Renal pelvis (tissue), 4 donors: ENCODE data around the gene COL27A1. TPM values are rescaled to one million over a fixed set of nuclear protein-coding genes. Genes with fewer than 3 reads are reported as not detected.
"Not testable (repeated sequence)": the region's sequence is repeated elsewhere in the genome, so short reads cannot be mapped to it uniquely, and the experiment has no call there.

Experiments
- DNase-seq: peaks from one replicate; pipeline ENCODE4 v3.0.0-alpha.2; 2013
- polyA plus RNA-seq, 3 donors: library from polyadenylated mRNA; unstranded; fragments of 120-200 nt; gene quantifications; one replicate each; pipeline ENCODE4 v1.2.1, GENCODE V29; 2013; ENCODE audit not compliant: insufficient read length in 3 of 3

COL27A1 gene
- polyA plus RNA-seq, 3 donors: 31.8 to 51.5 (median 43.2) TPM

DNA sequence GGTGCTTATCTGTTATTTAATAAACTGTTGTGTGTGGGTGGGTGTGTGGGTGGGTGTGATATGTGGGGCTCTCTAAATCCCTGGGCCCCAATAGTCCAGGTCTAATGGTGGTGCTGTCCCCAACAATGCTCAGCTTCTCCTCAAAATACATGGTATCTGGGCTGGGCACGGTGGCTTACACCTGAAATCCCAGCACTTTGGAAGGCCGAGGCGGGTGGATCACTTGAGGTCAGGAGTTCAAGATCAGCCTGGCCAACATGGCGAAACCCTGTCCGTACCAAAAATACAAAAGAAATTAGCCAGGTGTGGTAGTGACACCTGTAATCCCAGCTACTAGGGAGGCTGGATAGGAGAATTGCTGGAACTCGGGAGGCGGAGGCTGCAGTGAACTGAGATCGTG, 163.1 kb downstream of the COL27A1 start:
- no peak for DNase-seq

DNA sequence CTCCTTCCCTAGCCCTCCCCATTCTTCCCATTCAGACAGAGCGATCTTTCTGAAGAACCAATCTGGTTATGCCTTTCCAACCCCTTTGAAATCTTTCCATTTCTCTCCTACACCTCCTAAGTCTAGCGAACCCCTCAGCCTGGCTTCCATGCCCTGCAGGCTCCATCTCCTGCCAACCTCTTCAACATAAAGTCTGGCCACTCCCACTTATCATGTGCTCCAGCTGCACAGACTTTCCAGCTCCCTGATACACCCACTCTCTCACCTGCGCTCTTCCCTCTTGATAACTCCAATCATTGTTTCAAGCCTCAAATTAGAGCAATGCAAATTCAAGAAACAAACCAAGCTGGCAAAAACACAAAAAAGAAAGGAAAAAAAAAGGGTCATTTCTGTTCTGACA, 163.8 kb downstream of the COL27A1 start:
- DNase-seq: no peak

DNA sequence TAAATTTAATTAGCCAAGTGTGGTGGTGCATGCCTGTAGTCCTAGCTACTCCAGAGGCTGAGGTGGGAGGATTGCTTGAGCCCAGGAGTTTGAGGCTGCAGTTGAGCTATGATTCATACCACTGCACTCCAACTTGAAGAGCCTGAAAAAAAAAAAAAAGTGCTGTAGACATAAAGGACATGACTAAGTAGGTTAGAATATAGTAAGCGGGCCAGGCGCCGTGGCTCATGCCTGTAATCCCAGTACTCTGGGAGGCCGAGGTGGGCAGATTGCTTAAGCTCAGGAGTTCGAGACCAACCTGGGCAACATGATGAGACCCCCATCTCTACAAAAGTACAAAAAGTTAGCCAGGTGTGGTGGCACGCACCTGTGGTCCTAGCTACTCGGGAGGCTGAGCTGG, 165.4 kb downstream of the COL27A1 start:
- not testable (repeated sequence) for DNase-seq

- DNase-seq: no peak
Observed at GRCh38 chr9:114321759-114322158, 166.4 kb downstream of the COL27A1 start.

DNA sequence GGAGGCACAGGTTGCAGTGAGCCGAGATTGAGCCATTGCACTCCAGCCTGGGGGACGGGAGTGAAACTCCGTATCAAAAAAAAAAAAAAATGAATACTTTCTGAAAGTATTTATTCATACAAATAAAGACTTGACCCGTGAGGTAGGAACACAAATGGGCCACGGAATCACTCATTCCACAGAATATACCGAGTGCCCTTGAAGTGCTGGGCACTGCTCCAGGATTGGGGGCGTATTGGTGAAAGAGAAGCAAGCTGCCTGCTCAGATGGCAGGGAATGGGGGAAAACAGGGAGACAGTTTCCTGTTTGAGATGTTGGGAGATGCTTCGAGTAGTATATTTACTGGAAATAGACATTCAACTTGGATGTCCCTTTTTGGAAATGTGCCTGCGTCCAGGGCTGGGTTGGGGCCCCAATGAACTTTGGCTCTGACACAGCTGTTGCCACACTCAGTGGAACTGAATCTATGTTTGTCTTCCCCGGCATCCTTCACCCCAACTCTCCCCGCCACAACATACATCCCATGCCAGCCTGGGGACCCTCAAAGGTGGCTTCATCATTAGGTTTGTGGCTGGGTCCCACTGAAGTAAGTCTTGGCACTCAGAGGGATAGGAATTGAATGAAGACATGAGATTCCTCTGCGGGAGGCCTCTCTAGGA, 167.0 kb downstream of the COL27A1 start:
- DNase-seq: not testable (repeated sequence)

GRCh38 chr9:114322831-114323531, 167.6 kb downstream of the COL27A1 start, which contains the start of gene ORM1:
Gene ORM1 (plus strand): TSS chr9:114323098. CDS start chr9:114323134, 36 bp downstream.
- not testable (repeated sequence) for DNase-seq

DNA sequence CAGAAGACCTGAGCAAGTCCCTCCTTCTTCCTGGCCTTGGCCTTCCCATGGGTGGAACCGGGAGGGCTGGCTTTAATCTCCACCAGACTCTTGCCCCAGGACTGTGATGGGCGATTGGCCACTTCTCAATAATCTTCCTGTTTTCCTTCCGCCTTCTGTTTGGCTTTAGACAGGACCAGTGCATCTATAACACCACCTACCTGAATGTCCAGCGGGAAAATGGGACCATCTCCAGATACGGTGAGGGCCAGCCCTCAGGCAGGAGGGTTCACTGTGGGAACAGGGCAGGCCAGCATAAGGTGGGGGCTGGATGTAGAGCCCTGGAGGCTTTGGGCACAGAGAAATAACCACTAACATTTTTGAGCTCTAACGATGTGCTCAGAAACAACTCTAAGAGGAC, 168.5 kb downstream of the COL27A1 start:
- not testable (repeated sequence) for DNase-seq

DNA sequence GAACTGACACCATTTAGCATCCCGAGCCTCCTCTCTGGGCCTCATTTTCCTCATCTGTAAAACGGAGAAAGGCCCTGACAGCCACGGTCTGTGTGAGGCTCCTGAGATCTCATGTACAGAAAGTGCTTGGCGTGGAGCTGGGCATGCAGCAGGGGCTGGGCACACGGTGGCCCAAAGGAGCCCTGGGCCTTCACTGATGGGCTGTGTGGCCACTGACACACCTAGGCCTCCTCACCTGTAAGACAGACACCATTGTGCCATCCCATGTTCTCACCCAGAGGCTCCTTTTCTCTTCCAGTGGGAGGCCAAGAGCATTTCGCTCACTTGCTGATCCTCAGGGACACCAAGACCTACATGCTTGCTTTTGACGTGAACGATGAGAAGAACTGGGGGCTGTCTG, 169.2 kb downstream of the COL27A1 start:
- DNase-seq: no peak

DNA sequence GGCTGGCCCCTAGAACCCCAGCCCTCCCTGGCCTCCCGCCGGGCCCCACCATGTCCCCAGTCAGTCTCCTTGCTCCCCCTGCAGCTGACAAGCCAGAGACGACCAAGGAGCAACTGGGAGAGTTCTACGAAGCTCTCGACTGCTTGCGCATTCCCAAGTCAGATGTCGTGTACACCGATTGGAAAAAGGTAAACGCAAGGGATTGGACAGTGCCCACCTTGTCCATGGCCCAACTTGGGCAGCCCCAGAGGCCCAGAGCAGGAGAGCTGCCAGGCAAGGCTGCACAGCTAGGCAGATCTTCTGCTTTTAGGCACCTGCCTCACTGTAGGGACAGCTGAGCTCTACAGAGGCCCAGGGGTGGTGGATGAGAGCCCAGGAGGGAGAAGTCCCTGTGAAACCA, 169.6 kb downstream of the COL27A1 start:
- DNase-seq: not testable (repeated sequence)

DNA sequence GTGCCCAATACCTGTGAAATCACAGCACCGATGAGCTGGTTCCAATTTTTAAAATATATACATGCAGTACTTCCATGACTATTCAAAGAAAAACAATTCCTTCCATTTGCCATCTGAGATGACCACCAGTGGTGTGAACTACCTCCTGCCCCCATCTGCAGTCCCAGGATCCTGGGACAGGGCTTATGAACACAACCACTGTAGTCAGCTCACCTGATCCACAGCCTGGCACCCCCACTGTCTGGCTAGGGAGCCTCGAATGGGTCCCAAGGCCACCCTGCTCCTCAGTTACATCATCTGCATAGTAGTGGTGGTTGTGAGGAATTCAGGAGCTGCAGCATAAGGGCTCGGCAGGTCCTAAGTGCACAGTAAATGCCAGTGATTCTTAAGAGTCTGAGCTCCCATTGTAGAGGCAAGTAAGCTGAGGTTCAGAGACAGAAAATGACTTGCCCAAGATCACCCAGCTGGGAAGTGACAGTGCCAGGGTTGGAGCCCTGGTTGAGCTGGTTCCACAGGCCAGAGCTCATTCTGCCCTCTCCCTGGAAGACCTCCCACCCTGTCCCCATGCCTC, 170.4 kb downstream of the COL27A1 start:
- not testable (repeated sequence) for DNase-seq

DNA sequence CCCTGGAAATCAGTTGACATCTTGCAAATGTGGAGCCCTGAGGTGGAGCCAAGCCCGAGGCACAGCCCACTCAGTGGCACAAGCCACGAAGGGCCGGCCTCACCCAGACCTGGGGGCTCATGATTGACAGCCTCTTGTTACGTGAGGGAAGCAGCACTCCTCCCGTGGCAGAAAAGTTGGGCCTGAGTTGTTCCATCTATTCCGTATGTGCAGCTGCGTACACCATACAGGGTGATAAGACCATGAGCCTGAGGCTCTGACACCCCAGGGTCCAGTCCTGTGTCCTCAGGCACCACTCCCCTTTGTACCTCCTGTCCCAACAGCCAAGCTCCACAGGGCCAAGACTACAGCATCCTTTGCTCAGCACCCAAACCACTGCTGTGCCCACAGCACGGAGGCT, 172.4 kb downstream of the COL27A1 start:
- DNase-seq: no peak

GRCh38 chr9:114328357-114328820, 173.1 kb downstream of the COL27A1 start:
- not testable (repeated sequence) for DNase-seq

- not testable (repeated sequence) for DNase-seq
Observed at GRCh38 chr9:114328937-114329624, 173.7 kb downstream of the COL27A1 start.

DNA sequence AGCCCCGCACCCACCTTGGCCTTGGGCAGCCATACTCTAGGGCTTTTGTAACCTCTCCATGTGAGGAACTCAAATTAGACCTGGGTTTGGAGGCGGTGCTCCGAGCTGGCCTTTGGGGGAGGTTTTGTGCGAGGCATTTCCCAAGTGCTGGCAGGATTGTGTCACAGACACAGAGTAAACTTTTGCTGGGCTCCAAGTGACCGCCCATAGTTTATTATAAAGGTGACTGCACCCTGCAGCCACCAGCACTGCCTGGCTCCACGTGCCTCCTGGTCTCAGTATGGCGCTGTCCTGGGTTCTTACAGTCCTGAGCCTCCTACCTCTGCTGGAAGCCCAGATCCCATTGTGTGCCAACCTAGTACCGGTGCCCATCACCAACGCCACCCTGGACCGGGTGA, 174.3 kb downstream of the COL27A1 start, which contains the start of gene ORM2:
Gene ORM2 (plus strand): TSS at position 245 of the 398 bp plus-strand sequence. CDS start 36 bp downstream, at position 281.
- DNase-seq: not testable (repeated sequence)

GRCh38 chr9:114330636-114331035, 175.3 kb downstream of the COL27A1 start:
- DNase-seq: no peak

DNA sequence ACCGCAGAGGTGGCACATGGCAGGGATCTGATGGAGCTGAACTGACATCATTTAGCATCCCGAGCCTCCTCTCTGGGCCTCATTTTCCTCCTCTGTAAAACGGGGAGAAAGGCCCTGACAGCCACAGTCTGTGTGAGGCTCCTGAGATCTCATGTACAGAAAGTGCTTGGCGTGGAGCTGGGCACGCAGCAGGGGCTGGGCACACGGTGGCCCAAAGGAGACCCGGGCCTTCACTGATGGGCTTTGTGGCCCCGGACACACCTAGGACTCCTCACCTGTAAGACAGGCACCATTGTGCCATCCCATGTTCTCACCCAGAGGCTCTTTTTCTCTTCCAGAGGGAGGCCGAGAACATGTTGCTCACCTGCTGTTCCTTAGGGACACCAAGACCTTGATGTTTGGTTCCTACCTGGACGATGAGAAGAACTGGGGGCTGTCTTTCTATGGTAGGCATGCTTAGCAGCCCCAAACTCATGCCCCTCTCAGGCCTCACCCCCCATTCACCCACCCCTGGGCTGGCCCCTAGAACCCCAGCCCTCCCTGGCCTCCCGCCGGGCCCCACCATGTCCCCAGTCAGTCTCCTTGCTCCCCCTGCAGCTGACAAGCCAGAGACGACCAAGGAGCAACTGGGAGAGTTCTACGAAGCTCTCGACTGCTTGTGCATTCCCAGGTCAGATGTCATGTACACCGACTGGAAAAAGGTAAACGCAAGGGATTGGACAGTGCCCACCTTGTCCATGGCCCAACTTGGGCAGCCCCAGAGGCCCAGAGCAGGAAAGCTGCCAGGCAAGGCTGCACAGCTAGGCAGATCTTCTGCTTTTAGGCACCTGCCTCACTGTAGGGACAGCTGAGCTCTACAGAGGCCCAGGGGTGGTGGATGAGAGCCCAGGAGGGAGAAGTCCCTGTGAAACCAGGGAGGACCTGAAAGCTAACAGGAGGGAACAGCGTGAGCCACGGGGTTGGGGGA, 176.2 kb downstream of the COL27A1 start:
- DNase-seq: not testable (repeated sequence)

DNA sequence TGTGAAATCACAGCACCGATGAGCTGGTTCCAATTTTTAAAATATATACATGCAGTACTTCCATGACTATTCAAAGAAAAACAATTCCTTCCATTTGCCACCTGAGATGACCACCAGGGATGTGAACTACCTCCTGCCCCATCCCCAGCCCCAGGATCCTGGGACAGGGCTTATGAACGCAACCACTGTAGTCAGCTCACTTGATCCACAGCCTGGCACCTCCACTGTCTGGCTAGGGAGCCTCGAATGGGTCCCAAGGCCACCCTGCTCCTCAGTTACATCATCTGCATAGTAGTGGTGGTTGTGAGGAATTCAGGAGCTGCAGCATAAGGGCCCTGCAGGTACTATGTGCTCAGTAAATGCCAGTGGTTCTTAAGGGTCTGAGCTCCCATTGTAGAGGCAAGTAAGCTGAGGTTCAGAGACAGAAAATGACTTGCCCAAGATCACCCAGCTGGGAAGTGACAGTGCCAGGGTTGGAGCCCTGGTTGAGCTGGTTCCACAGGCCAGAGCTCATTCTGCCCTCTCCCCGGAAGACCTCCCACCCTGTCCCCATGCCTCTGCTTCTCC, 177.2 kb downstream of the COL27A1 start:
- DNase-seq: not testable (repeated sequence)

- DNase-seq: not testable (repeated sequence)
Observed at GRCh38 chr9:114333718-114334117, 178.4 kb downstream of the COL27A1 start.

GRCh38 chr9:114334490-114334889, 179.2 kb downstream of the COL27A1 start:
- no peak for DNase-seq

DNA sequence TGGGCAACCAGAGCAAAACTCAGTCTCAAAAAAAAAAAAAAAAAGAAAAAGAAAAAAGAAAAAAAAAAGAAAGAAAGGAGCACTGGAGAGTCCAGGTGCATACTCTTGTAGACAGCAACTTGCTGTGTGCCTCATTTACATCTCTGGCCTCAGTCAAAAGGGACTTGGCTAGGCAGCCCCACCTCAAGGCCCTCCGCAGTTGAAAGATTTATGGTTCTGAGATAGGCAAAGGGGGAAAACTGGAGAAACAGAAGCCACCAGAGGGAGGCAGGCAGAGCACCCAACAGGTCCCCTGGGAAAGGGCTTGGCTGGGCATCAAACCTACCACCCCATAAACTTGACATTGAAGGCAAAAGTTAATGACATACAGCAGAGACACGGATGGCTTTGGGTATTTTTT, 180.4 kb downstream of the COL27A1 start:
- DNase-seq: no peak

DNA sequence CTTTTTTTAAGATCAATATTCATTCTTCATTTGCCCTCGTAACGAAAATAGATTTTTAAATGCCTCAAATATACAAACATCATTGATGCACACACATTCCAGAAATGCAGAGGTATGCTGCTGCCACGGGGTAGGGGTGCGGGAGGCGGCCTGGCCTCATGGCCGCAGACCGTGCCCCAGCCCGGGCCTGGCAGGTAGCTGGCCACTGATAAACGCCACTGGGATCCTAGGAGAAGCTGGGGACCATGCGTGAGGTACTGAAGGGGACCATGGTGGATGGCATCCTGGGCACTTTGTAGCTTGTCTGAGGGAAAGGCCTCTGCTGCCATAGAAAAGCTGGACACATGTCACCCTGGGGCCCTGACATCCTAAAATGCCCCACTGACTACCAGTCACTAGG, 180.8 kb downstream of the COL27A1 start:
- no peak for DNase-seq
